ENCODE measurements around the gene GBP6.
"Not testable (repeated sequence)": the region's sequence is repeated elsewhere in the genome, so short reads cannot be mapped to it uniquely, and the experiment has no call there.

The GBP6 gene

GRCh38 chr1:89369331-89369730 is 5.5 kb downstream of the GBP6 start:
- no peak for DNase-seq

GRCh38 chr1:89373810-89374209 is 10.0 kb downstream of the GBP6 start:
- not testable (repeated sequence) for DNase-seq

DNA sequence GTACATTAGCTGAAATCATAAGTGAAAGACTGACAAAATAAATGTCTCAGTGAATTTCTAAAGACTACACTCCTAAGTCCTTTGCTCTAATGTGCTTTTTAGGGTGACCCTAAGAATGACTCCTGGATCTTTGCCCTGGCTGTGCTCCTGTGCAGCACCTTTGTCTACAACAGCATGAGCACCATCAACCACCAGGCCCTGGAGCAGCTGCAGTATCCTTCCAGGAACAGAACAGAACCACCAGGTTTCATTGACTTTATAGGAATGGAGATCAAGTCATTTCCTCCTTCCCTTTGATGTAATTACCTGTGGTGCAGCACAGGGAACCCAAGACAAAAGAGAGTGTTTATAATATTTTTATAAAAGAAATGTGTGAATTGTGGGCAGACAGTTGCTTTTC is 14.1 kb downstream of the GBP6 start:
- no peak for DNase-seq

GRCh38 chr1:89381618-89382017 is 17.8 kb downstream of the GBP6 start:
- no peak for DNase-seq

DNA sequence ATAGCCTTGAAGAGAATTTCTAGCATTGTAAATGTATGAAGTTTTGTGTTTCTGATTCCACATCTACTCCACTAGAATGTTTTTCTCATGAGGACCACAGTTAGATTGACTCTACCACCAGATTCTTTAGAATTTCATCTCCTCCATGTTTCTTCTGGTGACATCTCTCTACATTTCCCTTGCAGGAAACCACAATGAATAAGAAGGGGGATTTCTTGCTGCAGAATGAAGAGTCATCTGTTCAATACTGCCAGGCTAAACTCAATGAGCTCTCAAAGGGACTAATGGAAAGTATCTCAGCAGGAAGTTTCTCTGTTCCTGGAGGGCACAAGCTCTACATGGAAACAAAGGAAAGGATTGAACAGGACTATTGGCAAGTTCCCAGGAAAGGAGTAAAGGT is 18.6 kb downstream of the GBP6 start:
- no peak for DNase-seq

- no peak for DNase-seq
Observed at GRCh38 chr1:89383185-89383584, 19.3 kb downstream of the GBP6 start.

DNA sequence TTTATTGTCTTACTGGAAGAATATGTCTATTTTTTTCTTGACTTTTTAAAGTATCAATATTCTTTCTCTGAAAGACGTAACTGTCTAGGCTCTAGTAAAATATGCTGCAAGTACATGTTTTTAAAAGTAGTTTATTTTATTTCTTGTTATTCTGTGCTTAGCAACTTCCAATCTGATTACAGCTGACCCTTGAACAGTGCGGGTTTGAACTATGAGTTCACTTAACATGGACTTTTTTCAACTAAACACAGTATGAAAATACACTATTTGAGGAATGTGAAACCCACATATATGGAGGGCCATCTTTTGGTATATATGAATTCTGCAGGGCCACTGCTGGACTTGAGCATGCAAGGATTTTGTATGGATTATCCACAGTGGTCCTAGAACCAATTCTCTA is 26.8 kb downstream of the GBP6 start:
- no peak for DNase-seq

DNA sequence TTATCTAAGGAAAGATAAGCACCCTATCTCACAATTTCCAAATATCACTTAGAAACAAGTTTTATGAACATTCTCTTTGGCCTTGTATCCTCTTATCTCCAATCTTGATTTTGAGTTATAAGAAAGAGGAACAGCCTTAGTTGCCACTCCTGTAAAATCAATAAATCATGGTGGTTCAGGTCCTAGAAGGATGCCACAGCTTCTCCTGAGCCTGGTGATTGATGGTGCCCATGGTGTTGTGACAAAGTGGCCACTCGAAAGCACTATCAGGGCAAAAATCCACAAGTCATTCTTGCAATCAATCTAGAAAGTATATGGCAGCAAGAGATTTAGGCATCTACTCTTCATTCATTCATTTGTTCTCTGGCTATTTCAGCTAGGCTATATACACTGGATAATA is 27.8 kb downstream of the GBP6 start:
- no peak for DNase-seq

DNA sequence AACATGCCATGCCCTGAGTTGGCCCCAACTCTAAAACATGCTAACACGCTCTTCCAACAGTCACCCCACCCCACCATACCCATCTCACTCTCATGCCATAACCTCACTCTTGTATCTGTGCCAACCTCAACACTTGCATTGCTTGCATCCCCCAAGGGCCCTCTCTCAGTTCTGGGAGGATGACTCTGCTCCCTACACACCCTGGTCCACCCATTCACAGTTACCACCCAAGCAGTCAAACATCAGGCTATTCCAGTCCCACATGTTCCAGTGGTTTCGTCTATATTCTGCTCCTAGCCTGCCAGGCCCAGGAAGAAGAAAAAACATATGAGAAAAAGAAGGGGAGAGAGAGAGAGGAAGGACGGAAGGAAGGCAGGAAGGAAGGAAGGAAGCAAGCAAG is 31.0 kb downstream of the GBP6 start:
- DNase-seq = no peak

DNA sequence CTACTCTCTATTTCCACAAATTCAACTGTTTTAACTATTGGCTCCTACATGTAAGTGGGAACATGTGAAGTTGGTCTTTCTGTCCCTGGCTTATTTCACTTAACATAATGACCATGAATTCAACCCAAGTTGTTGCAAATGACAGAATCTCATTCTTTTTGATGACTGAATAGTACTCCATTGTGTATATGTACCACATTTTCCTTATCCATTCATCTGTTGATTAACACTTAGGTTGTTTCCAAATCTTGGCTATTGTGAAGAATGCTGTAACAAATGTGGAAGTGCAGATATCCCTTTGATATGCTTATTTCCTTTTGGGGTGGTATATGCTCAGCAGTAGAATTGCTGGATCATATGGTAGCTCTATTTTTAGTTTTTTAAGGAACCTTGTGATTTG is 33.0 kb downstream of the GBP6 start:
- no peak for DNase-seq

GRCh38 chr1:89405275-89405929 is 41.5 kb downstream of the GBP6 start:
- DNase-seq = no peak

DNA sequence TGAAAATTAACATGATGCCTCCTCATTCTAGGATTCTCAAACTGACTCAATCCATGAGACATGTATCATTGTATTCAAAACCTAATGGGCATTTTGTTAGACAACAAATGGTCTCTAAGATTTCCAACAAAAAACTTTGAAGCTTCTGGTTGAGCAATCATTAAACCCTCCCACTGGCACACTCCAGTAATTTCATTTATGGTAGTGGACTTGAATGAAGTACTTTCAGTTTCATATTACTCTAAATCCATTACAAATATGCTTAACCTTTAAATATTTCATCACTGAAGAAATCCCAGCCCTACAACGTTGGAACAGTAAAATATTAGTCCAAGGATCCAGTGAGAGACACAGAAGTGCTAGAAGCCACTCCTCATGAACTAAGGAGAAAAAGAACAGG is 43.5 kb downstream of the GBP6 start:
- DNase-seq = no peak

DNA sequence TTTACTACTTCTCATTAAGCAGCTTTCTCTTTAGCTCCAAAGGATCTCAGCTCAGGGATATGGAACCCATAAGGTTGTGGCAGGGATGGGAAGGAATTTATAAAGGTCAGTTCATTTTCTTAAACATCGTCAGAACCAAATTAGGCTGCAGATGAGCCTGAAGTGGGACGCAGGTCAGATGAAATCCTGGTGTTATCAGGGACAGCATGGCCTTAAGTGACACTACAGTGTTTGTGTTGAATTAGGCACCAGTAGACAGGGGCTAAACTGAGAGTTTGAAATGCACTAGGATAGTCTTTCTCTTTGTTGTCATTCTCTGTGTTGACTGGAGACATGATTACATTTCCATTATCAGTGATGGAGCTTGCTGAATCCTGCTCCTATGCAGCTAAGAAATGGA is 43.9 kb downstream of the GBP6 start:
- not testable (repeated sequence) for DNase-seq

DNA sequence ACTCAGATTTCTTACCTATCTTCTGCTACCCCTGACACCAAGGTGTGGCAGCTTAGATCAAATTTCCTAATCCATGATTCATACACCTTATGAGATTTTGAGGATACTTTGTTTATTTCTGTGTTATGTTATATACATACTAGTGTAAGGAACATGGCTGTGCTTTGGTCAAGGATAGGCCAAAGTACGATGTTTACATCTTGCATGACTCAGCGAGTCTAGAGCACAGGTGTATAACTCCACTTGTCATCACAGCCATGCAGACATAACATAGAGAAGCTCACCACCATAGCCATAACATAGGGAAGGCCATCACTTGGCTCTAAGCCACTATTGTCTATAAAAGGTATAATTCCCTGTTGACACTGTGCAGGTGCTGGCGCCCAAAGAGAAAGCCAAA is 61.2 kb downstream of the GBP6 start:
- no peak for DNase-seq

GRCh38 chr1:89429062-89429461 is 65.2 kb downstream of the GBP6 start:
- DNase-seq = no peak

DNA sequence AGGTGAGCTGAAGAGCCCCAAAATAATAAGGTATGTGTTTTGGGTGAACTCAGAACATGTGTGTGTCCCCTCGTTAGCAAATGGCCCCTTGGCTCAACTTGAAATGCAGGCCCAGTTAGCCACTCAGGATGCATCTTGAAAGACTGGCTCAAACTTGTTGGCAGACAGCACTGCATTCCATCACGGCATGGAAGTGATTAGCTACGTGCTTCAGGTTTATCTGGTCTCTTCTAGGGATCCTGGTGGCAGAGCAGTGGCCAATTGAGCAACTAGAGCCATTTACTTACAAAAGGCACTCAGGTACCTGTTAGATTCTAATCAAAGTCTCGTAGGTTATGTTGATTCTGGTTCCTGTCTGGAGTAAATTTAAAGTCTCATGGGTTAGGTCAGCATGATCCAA is 65.8 kb downstream of the GBP6 start:
- not testable (repeated sequence) for DNase-seq

GRCh38 chr1:89433421-89433820 is 69.6 kb downstream of the GBP6 start:
- no peak for DNase-seq

DNA sequence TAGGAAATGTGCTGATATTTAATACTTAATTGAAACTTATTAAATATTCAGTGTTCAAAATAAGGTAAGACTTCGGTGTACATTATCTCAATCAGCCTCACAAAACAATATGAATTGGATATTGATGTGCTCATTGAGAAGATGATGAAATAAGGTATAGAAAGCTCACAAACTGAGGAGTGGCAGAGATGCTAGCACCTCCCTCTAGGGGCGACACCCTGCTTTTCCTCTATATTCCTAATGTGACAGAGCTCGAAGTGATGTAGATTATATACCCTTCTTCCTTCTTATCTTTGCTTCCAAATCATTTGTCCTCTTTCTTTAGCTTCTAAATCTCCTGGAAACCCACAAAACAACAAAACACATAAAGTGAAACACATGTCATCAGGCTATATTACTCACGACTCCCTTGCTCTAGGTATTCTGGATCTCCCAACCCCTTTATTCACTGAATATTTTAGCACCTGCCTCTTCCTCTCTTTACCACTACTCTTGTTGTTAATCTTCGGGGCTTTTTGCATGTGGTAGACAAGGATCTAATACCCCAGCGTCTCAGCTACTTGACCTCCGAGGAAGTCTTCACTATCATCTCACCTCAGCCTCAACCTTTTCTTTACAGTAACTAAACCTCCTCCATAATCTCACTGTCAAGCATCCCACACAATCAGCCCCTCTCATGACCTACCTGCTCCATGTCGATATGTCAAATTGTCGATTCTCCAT is 70.4 kb downstream of the GBP6 start:
- DNase-seq = not testable (repeated sequence)

Measured in activated CD4-positive, CD25-positive, alpha-beta regulatory T cell treated with anti-CD3 and anti-CD28 coated beads, Interleukin-2, amount 50 U/mL, for 72 hours (primary cell).